Urinary bladder (tissue), 4 donors: ENCODE results near the gene FAAP20. TPM values are rescaled to one million over a fixed set of nuclear protein-coding genes. Genes with fewer than 3 reads are reported as not detected.

Source experiments
- DNase-seq: peaks from one replicate; pipeline ENCODE4 v3.0.0-alpha.2; 2015; ENCODE audit errors: extremely low spot score
- H3K27ac ChIP-seq: one replicate; pipeline ENCODE4 v1.5.1; 2013; ENCODE audit warnings: low read depth, mild to moderate bottlenecking, moderate library complexity
- H3K36me3 ChIP-seq: one replicate; pipeline ENCODE4 v1.6.1; 2013; ENCODE audit warnings: mild to moderate bottlenecking, moderate library complexity; ENCODE audit not compliant: insufficient read depth
- H3K4me1 ChIP-seq: one replicate; pipeline ENCODE4 v1.6.1; 2013; ENCODE audit warnings: mild to moderate bottlenecking, moderate library complexity; ENCODE audit not compliant: insufficient read depth
- H3K4me3 ChIP-seq: one replicate; pipeline ENCODE4 v1.5.1; 2013; ENCODE audit warnings: low read depth, low read length
- WGBS: extraction: QIAGEN DNeasy Blood & Tissue Kit; methylation state at CpG from one replicate; pipeline ENCODE4 v1.1.7; 2013; 5-methylcytosine and 5-hydroxymethylcytosine counted together
- polyA plus RNA-seq: library from polyadenylated mRNA; stranded (reverse); fragments of 200-250 nt; gene quantifications from one replicate; pipeline ENCODE4 v1.2.3, GENCODE V29; 2013
- total RNA-seq: library from RNA; depleted of rRNA; stranded (reverse); fragments of >200 nt; gene quantifications from one replicate; pipeline ENCODE4 v1.2.3, GENCODE V29; 2014
- donor health status: healthy with polysubstance abuse.
- donor health status: healthy.

The FAAP20 gene, protein sequence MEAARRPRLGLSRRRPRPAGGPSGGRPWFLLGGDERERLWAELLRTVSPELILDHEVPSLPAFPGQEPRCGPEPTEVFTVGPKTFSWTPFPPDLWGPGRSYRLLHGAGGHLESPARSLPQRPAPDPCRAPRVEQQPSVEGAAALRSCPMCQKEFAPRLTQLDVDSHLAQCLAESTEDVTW
- total RNA-seq (14.6 TPM), polyA plus RNA-seq (96.4 TPM)

DNA sequence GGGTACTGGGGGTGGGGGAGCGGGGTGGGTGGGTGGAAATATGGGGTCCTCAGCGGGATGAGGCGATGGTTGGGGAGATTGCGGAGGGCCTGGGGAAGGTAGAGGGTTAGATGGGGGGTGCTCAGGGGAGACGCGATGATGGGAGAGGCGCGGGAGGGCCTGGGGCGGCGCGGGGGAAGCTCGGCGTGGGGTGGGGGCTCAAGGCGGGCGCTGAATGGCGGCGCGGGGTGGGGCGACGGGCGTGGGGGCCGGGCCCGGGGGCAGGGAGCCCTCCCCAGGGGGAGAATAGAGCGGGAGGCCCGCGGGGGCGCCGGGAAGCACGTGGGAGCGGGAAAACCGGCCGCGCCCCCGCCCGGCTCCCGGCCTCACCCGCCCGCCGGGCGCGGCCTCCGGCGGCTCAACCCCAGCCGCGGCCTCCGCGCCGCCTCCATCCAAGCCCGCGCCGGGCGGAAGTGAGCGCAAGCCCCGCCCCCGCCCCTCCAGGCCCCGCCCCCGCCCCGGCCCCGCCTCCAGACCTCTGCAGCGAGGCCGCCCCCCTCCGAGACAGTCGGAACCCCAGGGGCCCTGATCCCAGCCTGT, at the start of gene FAAP20:
TSS of gene FAAP20 (minus strand) at position 454 of the 579 bp plus-strand sequence. CDS start at position 431, 23 bp downstream.
- DNase-seq: no peak
- peak within 1 kb of the TSS; percentile 84 for H3K27ac ChIP-seq
- peaks cover 5% of the 10 kb centered on the region for H3K4me1 ChIP-seq
- peak within 1 kb of the TSS; percentile 60 for H3K4me3 ChIP-seq
- H3K36me3 ChIP-seq: no peaks in the 10 kb centered on the region
- WGBS: 2% methylated on average over 62 of the region's 63 CpGs

DNA sequence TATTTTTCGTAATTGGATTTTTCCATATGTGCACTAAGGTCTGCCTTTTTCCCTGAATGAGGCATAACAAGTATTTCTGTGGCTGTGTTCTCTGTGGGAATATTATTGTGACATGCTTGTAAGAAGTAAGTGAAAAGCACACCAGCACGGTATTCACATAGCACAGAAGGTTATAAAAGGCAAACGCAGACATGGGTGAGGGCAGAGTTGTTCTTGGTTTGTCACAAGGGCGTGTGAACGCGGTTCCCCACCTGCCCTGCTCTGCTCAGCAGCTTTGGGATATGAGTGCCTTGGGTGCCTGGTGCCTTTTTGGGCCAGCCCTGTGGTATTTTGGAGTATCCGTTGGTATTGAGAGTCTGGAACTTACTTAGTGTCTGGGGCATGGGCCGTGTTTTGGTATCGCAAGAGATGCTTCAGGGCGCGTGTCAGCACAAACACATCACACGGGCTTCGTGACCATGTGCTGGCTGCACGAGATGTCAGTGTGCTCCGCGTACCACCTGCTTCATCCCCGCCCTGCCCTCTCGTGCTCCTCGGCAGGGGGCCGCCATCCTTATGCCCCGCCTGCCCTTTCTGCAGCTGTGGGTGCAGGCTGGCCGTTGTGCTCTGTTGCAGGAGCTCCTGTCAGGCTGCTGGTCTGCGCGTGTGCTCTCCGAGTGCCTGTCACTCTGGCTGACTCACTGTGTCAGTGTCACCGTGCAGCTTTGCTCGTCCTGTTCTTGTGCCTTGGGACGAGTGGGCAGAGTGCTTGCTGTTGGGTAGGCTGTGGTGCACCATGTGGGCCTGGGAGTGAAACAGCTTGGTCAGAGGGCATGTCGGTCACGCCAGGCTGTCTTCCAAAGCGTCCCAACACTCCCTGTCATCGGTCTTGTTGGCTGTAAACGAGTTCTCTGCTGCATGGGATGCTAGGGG, 48.5 kb upstream of the FAAP20 start:
- H3K4me1 ChIP-seq: peaks cover 5% of the 10 kb centered on the region
- no peak for DNase-seq
- H3K4me3 ChIP-seq: no peak overlapping the region
- 71% methylated on average over 33 of the region's 33 CpGs for WGBS
- H3K36me3 ChIP-seq: no peaks in the 10 kb centered on the region
- no peak overlapping the region for H3K27ac ChIP-seq

DNA sequence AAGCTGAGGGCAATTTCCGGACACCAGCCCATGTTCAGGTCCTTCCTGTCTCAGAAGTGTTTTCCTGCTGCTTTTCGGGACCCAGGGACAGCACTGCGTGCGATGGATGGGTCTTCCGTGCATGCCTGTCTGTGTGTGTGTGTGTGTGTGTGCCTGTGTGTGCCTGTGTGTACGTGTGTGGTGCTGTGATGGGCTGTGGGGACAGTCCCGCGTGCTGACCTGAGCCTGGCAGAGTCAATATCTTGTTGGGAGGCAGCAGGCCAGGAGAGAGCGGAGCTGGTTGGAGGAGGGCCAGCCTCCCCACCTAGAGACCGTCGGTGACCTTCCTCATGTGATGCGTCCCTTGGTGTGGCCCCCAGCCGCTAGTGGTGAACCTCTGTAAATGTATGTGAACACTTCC, 47.2 kb upstream of the FAAP20 start:
- no peak overlapping the region for H3K27ac ChIP-seq
- no peak overlapping the region for H3K4me3 ChIP-seq
- WGBS: 56% methylated on average over 13 of the region's 13 CpGs
- no peak for DNase-seq
- no peaks in the 10 kb centered on the region for H3K36me3 ChIP-seq
- H3K4me1 ChIP-seq: peaks cover 6% of the 10 kb centered on the region

DNA sequence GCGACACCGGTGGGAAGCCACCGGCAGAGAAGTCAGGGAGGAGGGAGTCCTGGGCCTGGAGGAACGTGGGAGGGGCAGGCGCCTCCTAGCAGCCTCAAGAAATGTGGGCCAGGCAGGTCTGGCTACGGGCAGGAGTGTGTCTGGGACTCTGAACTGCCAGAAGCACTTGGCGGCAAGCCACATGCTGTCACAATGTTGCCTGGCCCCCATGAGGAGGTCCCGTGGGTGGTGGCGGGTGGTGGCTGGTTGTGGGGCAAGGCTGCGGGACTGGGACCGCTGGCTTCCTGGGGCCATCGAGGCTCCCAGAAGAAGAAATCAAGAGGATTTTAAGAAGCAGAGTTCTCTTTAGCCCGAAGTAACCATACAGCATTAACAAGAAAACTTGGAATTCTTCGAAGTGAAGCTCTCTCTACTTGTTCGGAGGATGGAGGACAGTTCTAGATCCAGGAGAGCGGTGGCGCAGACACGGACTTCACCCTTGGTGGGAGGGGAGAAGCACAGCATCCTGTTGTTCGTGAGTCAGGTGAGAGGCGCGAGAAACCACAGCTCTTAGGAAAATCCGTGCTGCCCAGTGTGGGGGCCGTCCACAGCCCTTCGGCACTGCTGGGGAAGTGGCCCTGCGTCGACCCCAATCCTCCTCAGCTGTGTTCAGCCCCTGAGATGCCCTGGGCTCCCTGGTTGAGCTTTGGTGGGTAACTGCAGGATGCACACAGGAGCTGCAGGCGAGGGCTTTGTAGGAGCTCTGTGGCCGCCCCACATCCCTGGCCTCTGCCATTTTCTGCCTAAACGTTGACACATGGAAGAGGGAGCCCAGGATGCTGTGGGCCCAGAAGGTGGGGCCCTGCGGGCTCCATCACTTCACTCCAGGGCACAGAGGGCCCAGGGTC, 45.9 kb upstream of the FAAP20 start:
- no peak overlapping the region for H3K27ac ChIP-seq
- H3K4me3 ChIP-seq: no peak overlapping the region
- 48% methylated on average over 30 of the region's 30 CpGs for WGBS
- peaks cover 6% of the 10 kb centered on the region for H3K4me1 ChIP-seq
- no peak for DNase-seq
- H3K36me3 ChIP-seq: no peaks in the 10 kb centered on the region

DNA sequence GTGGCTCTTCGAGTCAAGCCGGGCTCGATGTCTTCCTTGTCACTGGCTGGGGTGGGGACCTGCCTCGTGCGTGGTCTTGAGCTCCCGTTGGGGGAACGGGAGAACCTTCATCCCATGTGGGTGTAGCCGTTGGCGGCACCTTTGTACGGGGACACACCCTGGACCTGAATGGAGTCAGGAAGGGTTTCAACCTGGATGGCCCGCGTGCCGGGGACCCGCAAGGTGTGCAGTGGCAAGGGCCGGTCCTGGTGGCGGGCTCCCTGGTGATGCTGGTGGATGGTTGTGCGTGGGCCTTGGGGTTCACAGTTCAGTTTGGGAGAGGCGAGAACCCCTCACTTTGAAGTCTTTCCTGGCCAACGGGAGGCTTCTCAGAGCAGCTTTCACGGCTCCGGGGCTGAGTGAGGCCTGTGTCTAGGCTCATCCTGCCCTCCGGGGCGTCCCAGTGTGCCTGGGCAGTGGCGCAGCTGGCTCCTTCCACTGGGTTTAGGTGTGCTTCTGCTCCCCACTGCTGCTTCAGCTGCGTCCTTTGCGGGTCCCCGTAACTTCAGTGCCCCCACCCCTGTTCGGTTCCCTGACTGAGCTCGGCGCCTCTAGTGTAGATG, 44.9 kb upstream of the FAAP20 start:
- H3K27ac ChIP-seq: no peak overlapping the region
- WGBS: 72% methylated on average over 30 of the region's 30 CpGs

DNA sequence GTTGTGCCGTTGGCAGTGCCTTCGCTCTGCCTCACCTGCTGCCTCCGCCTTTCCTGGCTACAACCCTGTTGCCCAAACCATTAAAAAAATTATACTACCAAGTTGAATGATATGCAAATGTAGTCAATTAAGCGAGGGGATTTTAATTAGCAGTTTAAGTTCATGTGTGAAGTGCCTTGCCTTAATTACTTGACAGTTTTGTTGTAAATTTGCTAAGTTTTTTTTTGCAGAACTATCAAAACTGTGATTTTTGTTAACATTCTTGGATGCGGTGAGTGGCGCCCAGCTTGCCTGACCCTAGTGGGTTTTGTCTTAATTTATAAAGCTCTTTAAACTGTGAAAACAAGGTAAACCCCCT, 44.4 kb upstream of the FAAP20 start:
- Histone ChIP-seq H3K27ac (no peak overlapping the region), H3K4me3 (no peak overlapping the region), H3K36me3 (no peaks in the 10 kb centered on the region), H3K4me1 (peaks cover 7% of the 10 kb centered on the region)
- WGBS: 81% methylated on average over 6 of the region's 6 CpGs
- DNase-seq: no peak

More for the DNA sequence above, 44.9 kb upstream of the FAAP20 start:
- no peaks in the 10 kb centered on the region for H3K36me3 ChIP-seq
- no peak overlapping the region for H3K4me3 ChIP-seq
- no peak for DNase-seq
- peaks cover 7% of the 10 kb centered on the region for H3K4me1 ChIP-seq

DNA sequence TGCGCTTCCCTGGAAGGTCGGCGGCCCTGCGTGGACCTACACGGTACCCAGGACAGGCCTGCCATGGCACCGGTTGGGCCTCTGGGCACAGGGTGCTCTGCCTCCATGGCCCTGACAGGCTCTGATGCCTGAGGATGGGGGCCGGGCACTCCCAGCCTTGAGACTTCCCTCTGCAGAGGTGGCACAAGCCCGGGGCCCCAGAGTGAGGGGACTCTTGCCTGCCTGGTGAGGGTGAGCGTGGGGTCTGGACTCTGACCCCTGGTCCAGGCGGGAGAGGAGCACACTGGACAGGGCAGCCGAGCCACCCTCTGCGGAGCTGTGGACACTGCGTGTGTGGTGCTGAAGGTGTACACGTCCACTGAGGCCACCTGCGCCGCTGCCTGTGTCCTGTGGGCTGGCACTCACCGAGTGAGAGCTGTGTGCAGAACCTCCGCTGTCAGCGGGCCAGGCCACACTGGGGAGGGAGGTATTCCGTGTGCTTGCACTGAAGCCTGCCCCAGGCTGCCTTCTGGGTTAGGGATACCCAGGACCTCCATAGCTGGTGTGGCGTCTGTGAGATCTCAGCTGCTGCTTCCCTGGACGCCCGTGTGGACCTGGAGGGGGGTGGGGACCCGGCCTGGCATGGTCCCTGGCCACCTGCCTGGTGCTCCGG, 43.9 kb upstream of the FAAP20 start:
- H3K4me3 ChIP-seq: no peak overlapping the region
- H3K4me1 ChIP-seq: peaks cover 7% of the 10 kb centered on the region
- no peaks in the 10 kb centered on the region for H3K36me3 ChIP-seq
- H3K27ac ChIP-seq: no peak overlapping the region
- no peak for DNase-seq
- WGBS: 65% methylated on average over 25 of the region's 25 CpGs

DNA sequence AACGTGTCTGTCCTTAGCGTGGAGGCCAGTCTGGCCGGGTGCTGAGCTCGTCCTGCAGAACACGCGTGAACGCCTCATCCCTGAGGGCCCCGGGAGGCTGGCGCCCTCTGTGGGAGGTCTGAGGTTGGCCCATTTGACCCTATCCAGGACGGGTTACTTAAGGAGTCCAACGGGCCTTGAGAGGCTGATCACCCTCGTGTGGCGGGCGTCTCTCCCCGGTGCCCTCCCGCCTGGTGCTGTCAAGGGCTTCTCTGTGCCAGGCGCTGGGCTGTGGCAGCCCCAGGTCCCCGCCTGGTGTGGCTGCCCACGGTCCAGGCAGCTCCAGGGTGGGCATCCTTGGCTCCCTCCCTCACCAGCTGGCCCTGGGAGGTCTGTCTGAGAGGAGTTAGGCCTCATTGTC, 43.2 kb upstream of the FAAP20 start:
- H3K4me1 ChIP-seq: peaks cover 7% of the 10 kb centered on the region
- H3K36me3 ChIP-seq: no peaks in the 10 kb centered on the region
- peak overlapping the region; percentile 35 for H3K27ac ChIP-seq
- DNase-seq: no peak
- no peak overlapping the region for H3K4me3 ChIP-seq
- WGBS: 49% methylated on average over 19 of the region's 19 CpGs

DNA sequence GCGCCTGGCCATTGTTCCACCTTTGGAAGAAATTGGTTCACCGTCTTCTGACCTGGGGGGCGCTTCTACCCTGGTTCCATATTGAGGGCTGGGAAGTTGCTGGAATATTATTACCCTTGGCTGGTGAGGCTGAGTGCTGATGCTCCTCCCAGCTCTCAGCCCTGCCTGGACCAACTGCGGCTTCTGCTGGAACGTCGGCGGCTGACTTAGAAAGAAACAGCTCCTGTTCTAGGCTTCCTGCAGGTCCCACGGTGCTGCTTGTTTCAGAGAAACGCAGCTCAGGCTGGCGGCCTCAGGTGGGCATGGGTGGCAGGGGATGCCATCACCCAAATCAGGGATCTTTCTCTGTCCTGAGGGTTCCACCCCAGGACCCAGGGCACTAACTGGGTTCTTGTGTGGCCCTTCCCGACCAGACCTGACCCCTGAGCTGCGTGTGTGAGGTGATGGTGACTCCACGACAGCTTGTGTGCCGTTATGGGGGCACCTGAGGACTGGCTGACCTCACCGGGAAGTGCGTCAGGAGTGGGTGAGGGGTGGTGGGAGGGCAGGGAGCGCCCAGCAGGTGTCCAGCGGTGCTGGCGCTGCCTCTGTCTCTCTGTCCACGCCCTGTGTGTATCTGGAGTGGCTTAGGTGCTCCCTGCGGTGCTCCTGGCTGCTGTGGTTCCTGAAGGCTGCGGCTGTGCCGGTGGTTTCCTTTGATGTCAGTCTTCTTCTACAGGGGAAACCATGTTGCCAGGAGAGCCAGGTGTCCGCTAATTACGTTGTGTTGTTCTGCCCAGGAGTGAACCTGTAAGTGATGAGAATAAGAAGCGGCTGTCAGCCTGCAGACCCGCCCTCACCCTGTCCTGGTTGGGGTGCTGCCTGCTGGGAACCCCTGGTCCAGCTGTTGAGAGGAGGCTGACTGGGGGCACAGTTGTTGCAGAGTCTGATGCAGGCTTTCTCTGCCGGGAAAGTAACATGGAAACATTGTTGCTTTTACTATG, 42.4 kb upstream of the FAAP20 start:
- Histone ChIP-seq H3K4me3 (no peak overlapping the region), H3K36me3 (no peaks in the 10 kb centered on the region), H3K27ac (peak overlapping the region; percentile 63), H3K4me1 (peaks cover 7% of the 10 kb centered on the region)
- no peak for DNase-seq
- 56% methylated on average over 28 of the region's 28 CpGs for WGBS

DNA sequence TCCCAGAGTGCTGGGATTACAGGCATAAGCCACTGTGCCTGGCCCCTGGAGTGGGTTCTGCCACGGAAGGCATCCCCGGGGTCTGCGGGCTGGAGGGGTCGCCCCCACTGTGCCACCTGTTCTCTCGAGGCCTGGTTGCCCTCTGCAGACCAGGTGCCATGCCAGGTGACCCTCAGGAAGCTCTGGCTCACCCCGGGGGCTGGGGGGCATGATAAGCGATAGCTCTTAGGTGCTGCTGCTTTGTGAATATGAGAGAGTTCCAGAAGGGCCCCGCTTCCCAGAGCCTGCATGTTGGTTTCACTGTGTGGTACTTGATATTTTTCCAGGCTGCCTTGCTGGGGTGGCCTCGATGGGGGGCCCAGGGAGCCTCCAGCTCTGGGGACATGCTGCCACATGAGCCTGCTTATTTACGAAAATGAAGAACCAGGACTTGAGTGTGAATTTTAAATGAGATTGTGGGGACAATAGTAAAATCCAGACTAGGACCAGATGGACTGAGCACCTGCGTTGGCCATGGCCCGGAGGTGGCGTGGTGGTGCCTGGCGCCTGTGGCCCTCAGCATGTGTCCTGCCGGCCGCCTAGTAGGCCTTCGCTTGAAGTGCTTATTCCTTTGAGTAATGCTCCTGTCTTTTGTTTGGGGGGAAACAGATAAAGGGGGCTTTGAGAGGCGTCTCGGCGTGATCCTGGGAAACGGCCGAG, 40.9 kb upstream of the FAAP20 start:
- WGBS: 81% methylated on average over 22 of the region's 22 CpGs
- Histone ChIP-seq H3K27ac (peak overlapping the region; percentile 40), H3K36me3 (no peaks in the 10 kb centered on the region), H3K4me1 (peaks cover 10% of the 10 kb centered on the region), H3K4me3 (no peak overlapping the region)
- no peak for DNase-seq

DNA sequence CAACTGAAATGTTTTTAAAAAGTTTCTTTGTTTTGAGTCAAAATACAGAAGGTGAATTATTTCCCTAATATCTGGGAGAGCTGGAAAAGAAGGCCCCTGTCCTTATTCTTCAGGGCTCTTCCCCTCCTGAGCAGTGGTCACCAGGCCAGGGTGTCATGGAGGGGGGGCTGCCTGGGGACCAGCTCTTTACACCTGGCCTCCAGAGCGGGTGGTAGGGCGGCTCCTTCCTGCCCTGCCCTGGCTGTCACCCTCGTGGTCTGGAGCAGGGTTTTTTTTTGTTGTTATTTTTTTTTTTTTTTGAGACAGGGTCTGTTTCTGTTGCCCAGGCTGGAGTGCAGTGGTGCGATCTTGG, 40.2 kb upstream of the FAAP20 start:
- 38% methylated on average over 4 of the region's 4 CpGs for WGBS
- H3K4me1 ChIP-seq: peaks cover 10% of the 10 kb centered on the region
- no peak overlapping the region for H3K4me3 ChIP-seq
- H3K36me3 ChIP-seq: no peaks in the 10 kb centered on the region
- DNase-seq: no peak
- peak overlapping the region; percentile 69 for H3K27ac ChIP-seq
